Right lobe of liver (tissue), 4 donors: ENCODE data around the gene FNDC3B.

Experiments used
- POLR2A ChIP-seq: fragments of 450-650 bp; IDR thresholded peaks from one replicate; pipeline ENCODE4 v1.6.1; 2017; ENCODE audit warnings: antibody characterized with exemption, mild to moderate bottlenecking
- TF ChIP-seq, protein P1 (sequence below), 4 donors: fragments of 200-600 bp in 3 of 4; fragments of 450-650 bp in 1 of 4; IDR thresholded peaks; one replicate each; pipeline versions ENCODE4 v1.5.1 to v1.8.0; 2016 to 2022; ENCODE audit warnings: antibody characterized with exemption in 4 of 4, mild to moderate bottlenecking in 2 of 4
- donor health status: DM: no; HTN: no; CAD: no.
- donor health status: DM: no; HTN: no; CAD: no.
- donor health status: DM: no; HTN: yes; CAD: no.

DNA sequence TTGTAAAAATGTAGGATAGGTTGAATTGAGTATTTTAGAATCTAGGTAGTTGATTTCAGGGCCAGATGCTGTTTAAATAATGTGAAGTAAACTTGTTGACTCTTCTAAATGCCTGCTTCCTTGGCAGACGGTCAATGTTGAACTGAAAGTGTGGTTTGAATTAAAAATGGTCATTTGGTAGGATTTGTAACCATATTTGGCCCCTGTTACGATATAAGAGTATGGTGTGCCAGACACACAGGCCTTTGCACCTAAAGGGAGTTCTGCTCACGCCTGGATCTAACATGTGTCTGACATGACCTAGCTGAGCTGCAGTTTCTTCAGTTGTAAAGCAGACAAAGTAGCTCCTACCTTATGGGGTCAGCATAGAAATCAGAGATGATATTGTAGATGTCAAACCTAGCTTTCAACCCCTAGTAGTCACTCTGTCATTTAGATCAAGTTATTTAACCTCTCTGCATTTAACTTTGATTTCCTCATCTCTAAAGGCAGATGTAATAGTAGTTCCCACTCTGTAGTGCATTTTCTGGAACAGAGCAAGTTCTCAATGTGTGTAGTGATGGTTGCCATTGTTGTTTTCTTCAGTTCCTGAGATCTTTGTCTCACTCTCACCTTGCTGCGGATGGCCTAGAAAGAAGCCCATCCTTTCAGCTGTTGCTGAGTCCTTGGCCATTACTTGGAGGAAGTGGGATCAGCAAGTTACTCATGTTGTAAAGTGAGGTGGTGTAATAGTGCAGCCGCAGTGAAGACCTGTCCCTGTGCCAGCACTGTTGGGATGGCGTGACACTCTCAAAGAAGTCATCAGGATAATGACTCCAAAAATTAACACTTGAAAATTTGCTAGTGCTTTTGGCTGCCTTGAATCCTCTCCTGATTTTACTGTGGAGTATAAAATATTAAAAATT, 318.7 kb downstream of the FNDC3B start:
- TF ChIP-seq, protein P1, sequence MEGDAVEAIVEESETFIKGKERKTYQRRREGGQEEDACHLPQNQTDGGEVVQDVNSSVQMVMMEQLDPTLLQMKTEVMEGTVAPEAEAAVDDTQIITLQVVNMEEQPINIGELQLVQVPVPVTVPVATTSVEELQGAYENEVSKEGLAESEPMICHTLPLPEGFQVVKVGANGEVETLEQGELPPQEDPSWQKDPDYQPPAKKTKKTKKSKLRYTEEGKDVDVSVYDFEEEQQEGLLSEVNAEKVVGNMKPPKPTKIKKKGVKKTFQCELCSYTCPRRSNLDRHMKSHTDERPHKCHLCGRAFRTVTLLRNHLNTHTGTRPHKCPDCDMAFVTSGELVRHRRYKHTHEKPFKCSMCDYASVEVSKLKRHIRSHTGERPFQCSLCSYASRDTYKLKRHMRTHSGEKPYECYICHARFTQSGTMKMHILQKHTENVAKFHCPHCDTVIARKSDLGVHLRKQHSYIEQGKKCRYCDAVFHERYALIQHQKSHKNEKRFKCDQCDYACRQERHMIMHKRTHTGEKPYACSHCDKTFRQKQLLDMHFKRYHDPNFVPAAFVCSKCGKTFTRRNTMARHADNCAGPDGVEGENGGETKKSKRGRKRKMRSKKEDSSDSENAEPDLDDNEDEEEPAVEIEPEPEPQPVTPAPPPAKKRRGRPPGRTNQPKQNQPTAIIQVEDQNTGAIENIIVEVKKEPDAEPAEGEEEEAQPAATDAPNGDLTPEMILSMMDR (IDR thresholded peaks at IDR 0.05): no peak
- no peak for TF ChIP-seq POLR2A
